Measurements from ENCODE around the gene VKORC1.

VKORC1 gene

DNA sequence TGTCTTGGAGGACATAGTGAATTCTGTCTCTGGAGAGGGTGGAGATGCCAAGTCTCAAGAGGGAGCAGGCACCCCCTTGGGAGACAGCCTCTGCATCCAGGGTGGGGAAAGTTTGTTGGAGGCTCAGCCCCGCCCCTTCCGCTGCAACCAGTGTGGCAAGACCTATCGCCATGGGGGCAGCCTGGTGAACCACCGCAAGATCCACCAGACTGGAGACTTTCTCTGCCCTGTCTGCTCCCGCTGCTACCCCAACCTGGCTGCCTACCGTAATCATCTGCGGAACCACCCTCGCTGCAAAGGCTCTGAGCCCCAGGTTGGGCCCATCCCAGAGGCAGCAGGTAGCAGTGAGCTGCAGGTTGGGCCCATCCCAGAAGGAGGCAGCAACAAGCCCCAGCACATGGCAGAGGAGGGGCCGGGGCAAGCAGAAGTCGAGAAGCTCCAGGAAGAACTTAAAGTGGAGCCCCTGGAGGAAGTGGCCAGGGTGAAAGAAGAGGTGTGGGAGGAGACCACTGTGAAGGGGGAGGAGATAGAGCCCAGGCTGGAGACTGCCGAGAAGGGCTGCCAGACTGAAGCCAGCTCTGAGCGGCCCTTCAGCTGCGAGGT, 15.2 kb downstream of the VKORC1 start:
- TF ChIP-seq, protein P1, sequence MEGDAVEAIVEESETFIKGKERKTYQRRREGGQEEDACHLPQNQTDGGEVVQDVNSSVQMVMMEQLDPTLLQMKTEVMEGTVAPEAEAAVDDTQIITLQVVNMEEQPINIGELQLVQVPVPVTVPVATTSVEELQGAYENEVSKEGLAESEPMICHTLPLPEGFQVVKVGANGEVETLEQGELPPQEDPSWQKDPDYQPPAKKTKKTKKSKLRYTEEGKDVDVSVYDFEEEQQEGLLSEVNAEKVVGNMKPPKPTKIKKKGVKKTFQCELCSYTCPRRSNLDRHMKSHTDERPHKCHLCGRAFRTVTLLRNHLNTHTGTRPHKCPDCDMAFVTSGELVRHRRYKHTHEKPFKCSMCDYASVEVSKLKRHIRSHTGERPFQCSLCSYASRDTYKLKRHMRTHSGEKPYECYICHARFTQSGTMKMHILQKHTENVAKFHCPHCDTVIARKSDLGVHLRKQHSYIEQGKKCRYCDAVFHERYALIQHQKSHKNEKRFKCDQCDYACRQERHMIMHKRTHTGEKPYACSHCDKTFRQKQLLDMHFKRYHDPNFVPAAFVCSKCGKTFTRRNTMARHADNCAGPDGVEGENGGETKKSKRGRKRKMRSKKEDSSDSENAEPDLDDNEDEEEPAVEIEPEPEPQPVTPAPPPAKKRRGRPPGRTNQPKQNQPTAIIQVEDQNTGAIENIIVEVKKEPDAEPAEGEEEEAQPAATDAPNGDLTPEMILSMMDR (conservative IDR thresholded peaks at IDR 0.05): no peak
- TF ChIP-seq ZFX (IDR thresholded peaks at IDR 0.05): no peak
- no peak overlapping the region for H3K27ac ChIP-seq

DNA sequence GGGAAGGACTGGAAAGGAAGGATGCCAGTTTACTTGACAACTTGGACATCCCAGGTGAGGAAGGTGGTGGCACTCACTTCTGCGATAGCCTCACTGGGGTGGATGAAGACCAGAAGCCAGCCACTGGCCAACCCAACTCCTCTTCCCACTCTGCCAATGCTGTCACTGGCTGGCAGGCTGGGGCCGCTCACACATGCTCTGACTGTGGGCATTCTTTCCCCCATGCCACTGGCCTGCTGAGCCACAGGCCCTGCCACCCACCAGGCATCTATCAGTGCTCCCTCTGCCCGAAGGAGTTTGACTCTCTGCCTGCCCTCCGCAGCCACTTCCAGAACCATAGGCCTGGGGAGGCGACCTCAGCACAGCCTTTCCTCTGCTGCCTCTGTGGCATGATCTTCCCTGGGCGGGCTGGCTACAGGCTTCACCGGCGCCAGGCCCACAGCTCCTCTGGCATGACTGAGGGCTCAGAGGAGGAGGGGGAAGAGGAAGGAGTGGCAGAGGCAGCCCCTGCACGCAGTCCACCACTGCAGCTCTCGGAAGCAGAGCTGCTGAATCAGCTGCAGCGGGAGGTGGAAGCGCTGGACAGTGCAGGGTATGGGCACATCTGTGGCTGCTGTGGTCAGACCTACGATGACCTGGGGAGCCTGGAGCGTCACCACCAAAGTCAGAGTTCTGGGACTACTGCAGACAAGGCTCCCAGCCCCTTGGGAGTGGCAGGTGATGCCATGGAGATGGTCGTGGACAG, 15.8 kb downstream of the VKORC1 start:
- TF ChIP-seq, protein P1 (conservative IDR thresholded peaks at IDR 0.05): no peak
- TF ChIP-seq ZFX (IDR thresholded peaks at IDR 0.05): no peak

DNA sequence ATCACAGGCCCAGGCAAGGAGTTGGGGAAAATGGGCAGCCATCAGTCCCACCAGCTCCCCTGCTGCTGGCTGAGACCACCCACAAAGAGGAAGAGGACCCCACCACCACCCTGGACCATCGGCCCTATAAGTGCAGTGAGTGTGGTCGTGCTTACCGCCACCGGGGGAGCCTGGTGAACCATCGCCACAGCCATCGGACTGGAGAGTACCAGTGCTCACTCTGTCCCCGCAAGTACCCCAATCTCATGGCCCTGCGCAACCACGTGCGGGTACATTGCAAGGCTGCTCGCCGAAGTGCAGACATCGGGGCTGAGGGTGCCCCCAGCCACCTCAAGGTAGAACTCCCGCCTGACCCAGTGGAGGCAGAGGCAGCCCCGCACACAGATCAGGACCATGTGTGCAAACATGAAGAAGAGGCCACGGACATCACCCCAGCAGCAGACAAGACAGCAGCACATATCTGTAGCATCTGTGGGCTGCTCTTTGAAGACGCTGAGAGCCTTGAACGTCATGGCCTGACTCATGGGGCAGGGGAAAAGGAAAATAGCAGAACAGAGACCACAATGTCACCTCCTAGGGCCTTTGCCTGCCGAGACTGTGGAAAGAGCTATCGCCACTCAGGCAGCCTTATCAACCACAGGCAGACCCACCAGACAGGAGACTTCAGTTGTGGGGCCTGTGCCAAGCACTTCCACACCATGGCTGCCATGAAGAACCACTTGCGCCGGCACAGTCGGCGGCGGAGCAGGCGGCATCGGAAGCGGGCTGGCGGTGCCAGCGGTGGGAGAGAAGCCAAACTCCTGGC, 16.8 kb downstream of the VKORC1 start:
- H3K27ac ChIP-seq: no peak overlapping the region
- TF ChIP-seq, protein P1 (conservative IDR thresholded peaks at IDR 0.05): no peak
- TF ChIP-seq ZFX (IDR thresholded peaks at IDR 0.05): no peak

More for the DNA sequence above, 15.8 kb downstream of the VKORC1 start:
- no peak overlapping the region for H3K27ac ChIP-seq

DNA sequence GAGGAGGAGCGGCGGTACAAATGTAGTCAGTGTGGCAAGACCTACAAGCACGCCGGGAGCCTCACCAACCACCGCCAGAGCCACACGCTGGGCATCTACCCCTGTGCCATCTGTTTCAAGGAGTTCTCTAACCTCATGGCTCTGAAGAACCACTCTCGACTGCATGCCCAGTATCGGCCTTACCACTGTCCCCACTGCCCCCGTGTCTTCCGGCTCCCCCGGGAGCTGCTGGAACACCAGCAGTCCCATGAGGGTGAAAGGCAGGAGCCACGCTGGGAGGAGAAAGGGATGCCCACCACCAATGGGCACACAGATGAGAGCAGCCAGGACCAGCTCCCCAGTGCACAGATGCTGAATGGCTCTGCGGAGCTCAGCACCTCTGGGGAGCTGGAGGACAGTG, 17.6 kb downstream of the VKORC1 start:
- TF ChIP-seq, protein P1 (conservative IDR thresholded peaks at IDR 0.05): no peak
- TF ChIP-seq ZFX (IDR thresholded peaks at IDR 0.05): no peak

DNA sequence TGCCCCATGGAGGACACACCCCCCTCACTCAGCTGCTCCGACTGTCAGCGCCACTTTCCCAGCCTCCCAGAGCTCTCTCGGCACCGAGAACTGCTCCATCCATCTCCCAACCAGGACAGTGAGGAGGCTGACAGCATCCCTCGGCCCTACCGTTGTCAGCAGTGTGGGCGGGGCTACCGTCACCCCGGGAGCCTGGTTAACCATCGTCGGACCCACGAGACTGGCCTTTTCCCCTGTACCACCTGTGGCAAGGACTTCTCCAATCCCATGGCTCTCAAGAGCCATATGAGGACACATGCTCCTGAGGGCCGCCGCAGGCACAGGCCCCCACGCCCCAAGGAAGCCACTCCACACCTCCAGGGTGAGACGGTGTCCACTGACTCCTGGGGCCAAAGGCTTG, 18.3 kb downstream of the VKORC1 start:
- no peak for TF ChIP-seq ZFX (IDR thresholded peaks at IDR 0.05)
- TF ChIP-seq, protein P1 (conservative IDR thresholded peaks at IDR 0.05): no peak
- no peak overlapping the region for H3K27ac ChIP-seq

More for the DNA sequence above, 17.6 kb downstream of the VKORC1 start:
- H3K27ac ChIP-seq: no peak overlapping the region

DNA sequence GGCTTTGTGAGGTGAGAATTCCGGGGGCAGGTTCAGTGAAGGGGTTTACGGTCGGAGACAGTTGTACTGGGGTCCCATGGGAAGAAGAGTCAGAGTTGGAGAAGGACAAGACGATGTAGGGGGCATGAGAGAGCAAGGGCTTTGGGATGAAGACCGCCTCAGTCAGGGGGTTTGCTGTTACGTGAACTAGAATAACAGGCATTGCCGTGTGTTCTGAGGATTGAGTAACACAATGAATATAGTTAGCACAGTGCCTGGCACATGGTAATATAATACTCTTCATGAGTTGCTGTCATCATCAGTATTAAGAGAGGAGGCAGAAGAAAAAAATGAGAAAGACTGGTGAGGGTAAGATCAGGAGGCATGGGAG, 19.8 kb downstream of the VKORC1 start:
- H3K27ac ChIP-seq: peak overlapping the region; percentile 91
- TF ChIP-seq, protein P1 (conservative IDR thresholded peaks at IDR 0.05): no peak
- TF ChIP-seq ZFX (IDR thresholded peaks at IDR 0.05): no peak

All from C4-2B (cell line).